Endodermal cell (in vitro differentiated cells): Measurements from ENCODE around the gene ASB8. TPM values are rescaled to one million over a fixed set of nuclear protein-coding genes. Genes with fewer than 3 reads are reported as not detected.

Experiments used
- DNase-seq: peaks from one replicate; pipeline ENCODE4 v3.0.0-alpha.2; 2017
- H3K27ac ChIP-seq: 2 replicates; pipeline ENCODE4 v1.5.1; 2013; ENCODE audit warnings: mild to moderate bottlenecking, low read depth, low read length, moderate library complexity
- H3K27me3 ChIP-seq: 2 replicates; pipeline ENCODE4 v1.6.1; 2013; ENCODE audit warnings: mild to moderate bottlenecking, low read length, moderate library complexity; ENCODE audit not compliant: insufficient read depth, control insufficient read depth, poor library complexity, severe bottlenecking
- H3K36me3 ChIP-seq: 2 replicates; pipeline ENCODE4 v1.7.0; 2013; ENCODE audit warnings: mild to moderate bottlenecking, low read length, moderate library complexity; ENCODE audit not compliant: control insufficient read depth, insufficient read depth
- H3K4me1 ChIP-seq: one replicate; pipeline ENCODE4 v1.7.0; 2013; ENCODE audit warnings: low read length; ENCODE audit not compliant: control insufficient read depth, insufficient read depth
- H3K4me3 ChIP-seq: 2 replicates; pipeline ENCODE4 v1.5.1; 2013; ENCODE audit warnings: mild to moderate bottlenecking, low read length, moderate library complexity
- H3K9ac ChIP-seq: 2 replicates; pipeline ENCODE4 v1.6.1; 2013; ENCODE audit warnings: mild to moderate bottlenecking, low read length, moderate library complexity; ENCODE audit not compliant: poor library complexity, severe bottlenecking; ENCODE audit errors: extremely low read depth
- H3K9me3 ChIP-seq: 2 replicates; pipeline ENCODE4 v1.6.1; 2013; ENCODE audit warnings: mild to moderate bottlenecking, low read length, moderate library complexity; ENCODE audit not compliant: control insufficient read depth
- H3K27ac Mint-ChIP-seq: 2 replicates; pipeline ENCODE4 v1.8.0; 2020; ENCODE audit warnings: mixed read lengths
- H3K27me3 Mint-ChIP-seq: 2 replicates; pipeline ENCODE4 v1.8.0; 2021; ENCODE audit warnings: mild to moderate bottlenecking, mixed read lengths; ENCODE audit not compliant: insufficient read depth
- H3K36me3 Mint-ChIP-seq: 2 replicates; pipeline ENCODE4 v1.8.0; 2020; ENCODE audit warnings: low read depth, mixed read lengths
- H3K4me1 Mint-ChIP-seq: 2 replicates; pipeline ENCODE4 v1.8.0; 2020; ENCODE audit warnings: mixed read lengths
- H3K4me3 Mint-ChIP-seq: 2 replicates; pipeline ENCODE4 v1.8.0; 2020; ENCODE audit warnings: mild to moderate bottlenecking, moderate library complexity, mixed read lengths
- H3K9me3 Mint-ChIP-seq: 2 replicates; pipeline ENCODE4 v1.8.0; 2020; ENCODE audit warnings: mild to moderate bottlenecking, mixed read lengths
- CTCF ChIP-seq: fragments of 200-600 bp; sonication (generic); conservative IDR thresholded peaks from 2 replicates; pipeline ENCODE4 v1.5.0; 2021; ENCODE audit warnings: antibody characterized with exemption, mild to moderate bottlenecking
- WGBS, 2 experiments: methylation state at CpG; one replicate each; pipeline versions ENCODE4 v1.1.5 to v1.1.7; 2013; ENCODE audit warnings: missing lambda C conversion rate in 2 of 2, mixed read lengths in 1 of 2; ENCODE audit not compliant: insufficient coverage in 1 of 2, insufficient read length in 1 of 2; 5-methylcytosine and 5-hydroxymethylcytosine counted together
- microRNA-seq: library from miRNA; unstranded; fragments of <30 nt; microRNA quantifications from one replicate; pipeline ENCODE4 v1.2.0, GENCODE V29; 2020; ENCODE audit warnings: borderline microRNAs expressed
- total RNA-seq, 2 donors: library from RNA; stranded (reverse); fragmentation: NEBNext Ultra II Directional in 1 of 2; extraction: Animal tissue kit (Norgen Biotek cat#: 25700) in 1 of 2; gene quantifications; 2 replicates in 1 of 2; 3 replicates in 1 of 2; pipeline ENCODE4 v1.2.1, GENCODE V29; 2021

The ASB8 gene
- total RNA-seq, 2 donors from 2014 or later = 7.1 to 9.0 TPM

GRCh38 chr12:48104531-48104930, 52.8 kb downstream of the ASB8 start:
- H3K4me1 Mint-ChIP-seq = peaks cover 19% of the 10 kb centered on the region
- H3K9ac ChIP-seq = peak overlapping the region; percentile 83
- H3K36me3 ChIP-seq = no peaks in the 10 kb centered on the region
- peaks cover 4% of the 10 kb centered on the region for H3K36me3 Mint-ChIP-seq
- peak overlapping the region; percentile 83 for H3K4me3 Mint-ChIP-seq
- peaks cover 18% of the 10 kb centered on the region for H3K27me3 ChIP-seq
- no peak overlapping the region for H3K27ac Mint-ChIP-seq
- H3K4me1 ChIP-seq = peaks cover 4% of the 10 kb centered on the region
- no peak for TF ChIP-seq CTCF
- no peaks in the 10 kb centered on the region for H3K9me3 Mint-ChIP-seq
- DNase-seq = no peak
- 84 to 91% methylated on average over 3 to 4 of the region's 4 CpGs for WGBS, 2 experiments
- H3K27ac ChIP-seq = no peak overlapping the region
- no peaks in the 10 kb centered on the region for H3K9me3 ChIP-seq
- peak overlapping the region; percentile 98 for H3K4me3 ChIP-seq
- H3K27me3 Mint-ChIP-seq = peaks cover 17% of the 10 kb centered on the region

Small RNA genes lying within 50 kb of the gene (microRNA-seq; reads per million reads assigned to microRNA genes)
- 0.44 reads per million for gene MIR6505

Other genes starting within 250 kb of the ASB8 start
- gene TMEM106C, start 193.9 kb downstream of the ASB8 start, total RNA-seq = 10 to 100 TPM; 17.3 to 61.6 TPM
- 10 to 100 TPM; 12.4 to 21.0 TPM for gene COL2A1, start 153.0 kb downstream of the ASB8 start, total RNA-seq
- 10 to 100 TPM; 30.6 to 39.6 TPM for gene SENP1, start 51.4 kb downstream of the ASB8 start, total RNA-seq
- 100 to 1,000 TPM in 1 of 2 donors, 10 to 100 TPM in 1; 90.0 to 107 TPM for gene PFKM, start 38.2 kb downstream of the ASB8 start, total RNA-seq
- not detected for gene CCDC184, start 26.1 kb upstream of the ASB8 start, total RNA-seq
- gene OR10AD1, start 45.8 kb upstream of the ASB8 start, total RNA-seq = not detected
- 10 to 100 TPM in 1 of 2 donors, 1 to 10 TPM in 1; 9.4 to 12.5 TPM for gene ZNF641, start 193.4 kb upstream of the ASB8 start, total RNA-seq